H1 (cell line): ENCODE results near the gene RTTN. TPM values are rescaled to one million over a fixed set of nuclear protein-coding genes. Genes with fewer than 3 reads are reported as not detected.

ENCODE experiments used
- CTCF ChIA-PET: fragments of 300-600 bp; sonication (Branson Sonifier 250); formaldehyde crosslinking; loops from one replicate; lab custom pipeline; 2021; ENCODE audit not compliant: partially characterized antibody; lab: Charles Lee
- POLR2A ChIA-PET: fragments of 300-600 bp; sonication (Branson Sonifier 250); formaldehyde crosslinking; loops from one replicate; lab custom pipeline; 2021; ENCODE audit warnings: inconsistent platforms; ENCODE audit not compliant: partially characterized antibody; lab: Charles Lee
- DNase-seq, 2 experiments: peaks; one replicate each; pipeline versions ENCODE4 v3.0.0 to v3.0.0-alpha.2; 2010 to 2022; ENCODE audit warnings: low spot score in 2 of 2, low read depth in 1 of 2, mixed read lengths in 1 of 2
- FAIRE-seq: peaks from 2 replicates; lab custom pipeline; 2011; peaks lifted over from hg19 to GRCh38; lab: Jason Lieb, UNC
- H2AFZ ChIP-seq: 2 replicates; pipeline ENCODE4 v1.8.1; 2012; ENCODE audit warnings: low read length, inconsistent platforms
- H2AK5ac ChIP-seq: 2 replicates; pipeline ENCODE4 v1.6.1; 2013; ENCODE audit warnings: low read depth, low read length
- H2BK120ac ChIP-seq: replicated peaks from 2 replicates; pipeline ENCODE3; 2013; ENCODE audit warnings: low read depth, low read length, inconsistent platforms
- H2BK12ac ChIP-seq: 2 replicates; pipeline ENCODE4 v1.6.1; 2013; ENCODE audit warnings: low read depth, low read length
- H2BK15ac ChIP-seq: 2 replicates; pipeline ENCODE4 v1.6.1; 2013; ENCODE audit warnings: low read length
- H2BK20ac ChIP-seq: 2 replicates; pipeline ENCODE4 v1.6.1; 2013; ENCODE audit warnings: low read length
- H2BK5ac ChIP-seq: 2 replicates; pipeline ENCODE4 v1.6.1; 2013; ENCODE audit warnings: low read depth, low read length
- H3K14ac ChIP-seq: 2 replicates; pipeline ENCODE4 v1.6.1; 2013; ENCODE audit warnings: inconsistent platforms; ENCODE audit not compliant: insufficient read length
- H3K18ac ChIP-seq: 2 replicates; pipeline ENCODE4 v1.6.1; 2013; ENCODE audit warnings: low read length; ENCODE audit errors: extremely low read depth
- H3K23ac ChIP-seq: 2 replicates; pipeline ENCODE4 v1.6.1; 2013; ENCODE audit warnings: inconsistent platforms; ENCODE audit not compliant: insufficient read length
- H3K23me2 ChIP-seq: 2 replicates; pipeline ENCODE4 v1.6.1; 2013; ENCODE audit warnings: low read depth, low read length
- H3K27ac ChIP-seq: 2 replicates; pipeline ENCODE4 v1.6.1; 2011; ENCODE audit warnings: low read depth, low read length, inconsistent platforms
- H3K27me3 ChIP-seq, 4 experiments: replicated peaks in 1 of 4; 1 replicate in 1 of 4; 2 replicates in 3 of 4; pipeline versions ENCODE4 v1.6.1 to v1.8.1; 2011 to 2013; ENCODE audit warnings: low read length in 3 of 4, mild to moderate bottlenecking in 3 of 4, inconsistent platforms in 2 of 4, mixed read lengths in 2 of 4, moderate library complexity in 1 of 4; ENCODE audit not compliant: control insufficient read depth in 3 of 4, insufficient read depth in 3 of 4; ENCODE audit errors: extremely low read depth in 1 of 4
- H3K36me3 ChIP-seq, 4 experiments: 2 replicates each; pipeline versions ENCODE4 v1.6.1 to v1.8.1; 2011 to 2013; ENCODE audit warnings: mild to moderate bottlenecking in 4 of 4, low read length in 3 of 4, moderate library complexity in 2 of 4, control low read depth in 1 of 4, inconsistent platforms in 1 of 4; ENCODE audit not compliant: insufficient read depth in 4 of 4, control insufficient read depth in 2 of 4
- H3K4ac ChIP-seq: replicated peaks from 2 replicates; pipeline ENCODE3; 2013; ENCODE audit warnings: low read length, low read depth, mixed read lengths, inconsistent platforms; ENCODE audit not compliant: insufficient read length
- H3K4me1 ChIP-seq, 4 experiments: replicated peaks in 1 of 4; 1 replicate in 1 of 4; 2 replicates in 3 of 4; pipeline versions ENCODE4 v1.6.1 to v1.8.1; 2011 to 2013; ENCODE audit warnings: low read length in 3 of 4, inconsistent platforms in 2 of 4, mixed read lengths in 1 of 4; ENCODE audit not compliant: insufficient read depth in 4 of 4, control insufficient read depth in 3 of 4
- H3K4me2 ChIP-seq, 2 experiments: 2 replicates each; pipeline versions ENCODE4 v1.6.1 to v1.8.1; 2011 to 2013; ENCODE audit warnings: low read depth in 2 of 2, low read length in 2 of 2, control low read depth in 1 of 2, inconsistent platforms in 1 of 2, mild to moderate bottlenecking in 1 of 2; ENCODE audit not compliant: insufficient read depth in 1 of 2
- H3K4me3 ChIP-seq, 4 experiments: fragments of 200-600, 300-600 bp in 1 of 4; sonication (generic), shearing (Covaris generic), sonication (Bioruptor Twin) in 1 of 4; 2 replicates each; pipeline versions ENCODE4 v1.5.1 to v1.8.1; 2011 to 2016; ENCODE audit warnings: low read length in 4 of 4, low read depth in 3 of 4, control low read depth in 2 of 4, inconsistent platforms in 2 of 4, mild to moderate bottlenecking in 2 of 4, mixed read lengths in 1 of 4, moderate library complexity in 1 of 4; ENCODE audit not compliant: insufficient read depth in 2 of 4; ENCODE audit errors: extremely low read depth in 1 of 4
- H3K56ac ChIP-seq: replicated peaks from 2 replicates; pipeline ENCODE3; 2013; ENCODE audit warnings: low read depth, mild to moderate bottlenecking, mixed read lengths, low read length, inconsistent platforms; ENCODE audit not compliant: insufficient read length
- H3K79me1 ChIP-seq: 2 replicates; pipeline ENCODE4 v1.6.1; 2013; ENCODE audit warnings: low read depth, low read length, control low read depth
- H3K79me2 ChIP-seq, 2 experiments: 2 replicates each; pipeline versions ENCODE4 v1.6.1 to v1.8.1; 2012 to 2013; ENCODE audit warnings: low read length in 2 of 2, mild to moderate bottlenecking in 2 of 2, inconsistent platforms in 1 of 2; ENCODE audit not compliant: insufficient read depth in 2 of 2, control insufficient read depth in 1 of 2
- H3K9ac ChIP-seq, 4 experiments: replicated peaks in 1 of 4; 1 replicate in 1 of 4; 2 replicates in 3 of 4; pipeline versions ENCODE4 v1.6.1 to v1.8.1; 2011 to 2013; ENCODE audit warnings: low read depth in 3 of 4, low read length in 3 of 4, control low read depth in 2 of 4, mild to moderate bottlenecking in 2 of 4, moderate library complexity in 2 of 4, inconsistent platforms in 1 of 4; ENCODE audit errors: extremely low read depth in 1 of 4
- H3K9me3 ChIP-seq, 2 experiments: 2 replicates each; pipeline versions ENCODE4 v1.6.1 to v1.8.1; 2012 to 2013; ENCODE audit warnings: mild to moderate bottlenecking in 2 of 2, moderate library complexity in 2 of 2, control low read depth in 1 of 2, inconsistent platforms in 1 of 2, low read depth in 1 of 2, low read length in 1 of 2, mixed read lengths in 1 of 2; ENCODE audit not compliant: insufficient read depth in 2 of 2
- H4K20me1 ChIP-seq, 2 experiments: replicated peaks in 1 of 2; 2 replicates each; pipeline versions ENCODE3 to v1.8.1; 2011 to 2013; ENCODE audit warnings: inconsistent platforms in 2 of 2, low read length in 2 of 2, mild to moderate bottlenecking in 1 of 2; ENCODE audit not compliant: insufficient read depth in 2 of 2, control insufficient read depth in 1 of 2
- H4K5ac ChIP-seq: 2 replicates; pipeline ENCODE4 v1.6.1; 2013; ENCODE audit warnings: low read length, low read depth, mixed read lengths, inconsistent platforms; ENCODE audit not compliant: insufficient read length
- H4K8ac ChIP-seq: 2 replicates; pipeline ENCODE4 v1.8.0; 2013; ENCODE audit warnings: mild to moderate bottlenecking, moderate library complexity, low read length, inconsistent platforms; ENCODE audit not compliant: insufficient read depth; ENCODE audit errors: extremely low read depth
- H4K91ac ChIP-seq: replicated peaks from 2 replicates; pipeline ENCODE3; 2013; ENCODE audit warnings: low read length, mixed read lengths, inconsistent platforms; ENCODE audit not compliant: insufficient read length
- WGBS, 2 experiments: shearing (Covaris generic) in 1 of 2; methylation state at CpG; one replicate each; pipeline versions ENCODE4 v1.1.6 to v1.1.7; 2013 to 2015; ENCODE audit warnings: low lambda C conversion rate in 2 of 2, mixed read lengths in 2 of 2, inconsistent platforms in 1 of 2, low coverage in 1 of 2, missing lambda C conversion rate in 1 of 2; ENCODE audit not compliant: insufficient replicate concordance in 2 of 2, insufficient coverage in 1 of 2, insufficient read length in 1 of 2; ENCODE audit errors: extremely low coverage in 1 of 2, missing lambda C conversion rate in 1 of 2; 5-methylcytosine and 5-hydroxymethylcytosine counted together
- polyA plus RNA-seq, 7 experiments: library from polyadenylated mRNA; depleted of rRNA in 3 of 7; stranded (reverse) in 5 of 7; unstranded in 2 of 7; fragments of >200 nt in 5 of 7; fragments of 200-250 nt in 2 of 7; gene quantifications; 1 replicate in 5 of 7; 2 replicates in 1 of 7; 4 replicates in 1 of 7; pipeline versions ENCODE4 v1.2.1 to v1.2.3, GENCODE V29; 2011 to 2013; ENCODE audit warnings: missing spikeins in 2 of 7, mixed read lengths in 2 of 7
- total RNA-seq: library from RNA; stranded (reverse); fragmentation: NEBNext Ultra II Directional; extraction: Animal tissue kit (Norgen Biotek cat#: 25700); gene quantifications from 2 replicates; pipeline ENCODE4 v1.2.1, GENCODE V29; 2021

The RTTN gene
- total and polyA plus RNA-seq, 2 of the 8 experiments (the other 6 are each of a cell fraction or from before 2014, with no cell fraction given), result 9.1 to 21.4 TPM

- Histone ChIP-seq H3K9me3 (no peaks in the 10 kb centered on the region), H2BK15ac (no peak overlapping the region), H3K79me1 (no peaks in the 10 kb centered on the region), H3K4me1 (no peaks in the 10 kb centered on the region; a peak in 1 of 7 replicates), H3K27ac (no peak overlapping the region), H3K23me2 (no peaks in the 10 kb centered on the region), H3K14ac (no peak overlapping the region), H3K4me3 (no peak overlapping the region), H2BK12ac (no peak overlapping the region), H3K79me2 (no peaks in the 10 kb centered on the region), H2BK5ac (no peak overlapping the region), H2AK5ac (no peak overlapping the region), H2AFZ (no peak overlapping the region; the same call in 1 of the 2 replicates), H2BK120ac (no peak overlapping the region), H4K91ac (no peak overlapping the region), H3K36me3 (no peaks in the 10 kb centered on the region), H2BK20ac (no peak overlapping the region), H3K23ac (no peak overlapping the region), H3K4ac (no peak overlapping the region), H4K20me1 (no peaks in the 10 kb centered on the region), H4K8ac (no peak overlapping the region), H4K5ac (no peak overlapping the region), H3K56ac (no peak overlapping the region), H3K9ac (no peak overlapping the region), H3K18ac (no peak overlapping the region), H3K4me2 (no peak overlapping the region), H3K27me3 (no peaks in the 10 kb centered on the region)
- ChIA-PET POLR2A (no interaction called here), CTCF (interaction anchor here (1.8 kb wide), 1 partner anchor 198 kb away, joined by 5 read pairs; no protein-coding TSS in a partner anchor)
- DNase-seq, result no peak
- WGBS, 2 experiments, result 90% methylated on average over 5 of the region's 5 CpGs; no CpG with 5 or more reads in 1 of the 2 experiments
- FAIRE-seq, result no peak
Measured at GRCh38 chr18:70235478-70235877, 30.0 kb upstream of the RTTN start.
